22Rv1 (cell line): ENCODE results near the gene AHCYL2.
A peak's percentile ranks its signal among the peaks of the same experiment; 100 is the strongest.
"Not testable (repeated sequence)": the region's sequence is repeated elsewhere in the genome, so short reads cannot be mapped to it uniquely, and the experiment has no call there.

ENCODE experiments used
- H3K27ac ChIP-seq: fragments of 450-650 bp; 2 replicates; pipeline ENCODE4 v1.5.1; 2017
- ZFX ChIP-seq: fragments of 450-650 bp; IDR thresholded peaks from 2 replicates; pipeline ENCODE4 v1.6.1; 2017; ENCODE audit warnings: antibody characterized with exemption, borderline replicate concordance
- TF ChIP-seq, protein P1 (sequence below): fragments of 450-650 bp; IDR thresholded peaks from 2 replicates; pipeline ENCODE4 v1.5.1; 2017; ENCODE audit warnings: mild to moderate bottlenecking

The AHCYL2 gene

DNA sequence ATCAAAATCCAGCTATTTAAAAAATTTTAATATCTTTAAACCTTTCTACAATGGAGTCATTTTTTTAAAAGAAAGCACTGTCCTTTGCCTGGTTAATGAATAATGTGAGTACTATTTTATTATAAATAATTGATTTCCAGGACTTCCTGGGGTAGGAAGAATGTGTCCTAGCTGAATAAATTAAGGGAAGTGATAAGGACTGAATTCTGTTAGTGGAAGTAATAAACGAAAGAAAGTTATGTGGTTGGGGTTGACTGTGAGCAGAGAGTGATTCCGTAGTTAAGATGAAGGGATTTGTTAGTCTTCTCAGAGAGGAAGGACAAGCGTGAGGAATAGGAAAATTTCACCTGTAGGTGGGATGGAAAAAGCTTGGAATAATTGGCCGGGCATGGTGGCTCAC lies 59.1 kb downstream of the AHCYL2 start:
- no peak for TF ChIP-seq ZFX
- TF ChIP-seq, protein P1, sequence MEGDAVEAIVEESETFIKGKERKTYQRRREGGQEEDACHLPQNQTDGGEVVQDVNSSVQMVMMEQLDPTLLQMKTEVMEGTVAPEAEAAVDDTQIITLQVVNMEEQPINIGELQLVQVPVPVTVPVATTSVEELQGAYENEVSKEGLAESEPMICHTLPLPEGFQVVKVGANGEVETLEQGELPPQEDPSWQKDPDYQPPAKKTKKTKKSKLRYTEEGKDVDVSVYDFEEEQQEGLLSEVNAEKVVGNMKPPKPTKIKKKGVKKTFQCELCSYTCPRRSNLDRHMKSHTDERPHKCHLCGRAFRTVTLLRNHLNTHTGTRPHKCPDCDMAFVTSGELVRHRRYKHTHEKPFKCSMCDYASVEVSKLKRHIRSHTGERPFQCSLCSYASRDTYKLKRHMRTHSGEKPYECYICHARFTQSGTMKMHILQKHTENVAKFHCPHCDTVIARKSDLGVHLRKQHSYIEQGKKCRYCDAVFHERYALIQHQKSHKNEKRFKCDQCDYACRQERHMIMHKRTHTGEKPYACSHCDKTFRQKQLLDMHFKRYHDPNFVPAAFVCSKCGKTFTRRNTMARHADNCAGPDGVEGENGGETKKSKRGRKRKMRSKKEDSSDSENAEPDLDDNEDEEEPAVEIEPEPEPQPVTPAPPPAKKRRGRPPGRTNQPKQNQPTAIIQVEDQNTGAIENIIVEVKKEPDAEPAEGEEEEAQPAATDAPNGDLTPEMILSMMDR = no peak
- no peak overlapping the region for H3K27ac ChIP-seq

DNA sequence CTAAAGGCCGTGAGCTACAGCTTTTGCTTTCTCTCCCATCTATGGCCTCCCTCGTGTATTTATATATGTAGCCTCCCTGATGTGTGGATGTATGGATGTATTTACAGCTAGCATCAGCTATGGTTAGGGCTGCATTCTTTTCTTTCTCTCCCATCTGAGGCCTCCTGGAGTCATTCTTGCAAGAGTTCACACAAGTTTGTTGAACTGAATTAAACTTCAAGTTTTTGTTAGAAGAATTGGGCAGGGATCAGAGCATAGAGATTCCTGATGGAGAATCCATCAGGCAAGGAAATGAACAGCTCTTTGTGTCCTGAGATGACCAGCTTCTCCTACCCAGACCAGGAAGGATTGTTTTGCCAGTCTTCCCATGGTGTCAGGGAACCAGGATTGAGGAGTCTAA lies 60.3 kb downstream of the AHCYL2 start:
- TF ChIP-seq, protein P1 = no peak
- TF ChIP-seq ZFX = no peak
- H3K27ac ChIP-seq = no peak overlapping the region

DNA sequence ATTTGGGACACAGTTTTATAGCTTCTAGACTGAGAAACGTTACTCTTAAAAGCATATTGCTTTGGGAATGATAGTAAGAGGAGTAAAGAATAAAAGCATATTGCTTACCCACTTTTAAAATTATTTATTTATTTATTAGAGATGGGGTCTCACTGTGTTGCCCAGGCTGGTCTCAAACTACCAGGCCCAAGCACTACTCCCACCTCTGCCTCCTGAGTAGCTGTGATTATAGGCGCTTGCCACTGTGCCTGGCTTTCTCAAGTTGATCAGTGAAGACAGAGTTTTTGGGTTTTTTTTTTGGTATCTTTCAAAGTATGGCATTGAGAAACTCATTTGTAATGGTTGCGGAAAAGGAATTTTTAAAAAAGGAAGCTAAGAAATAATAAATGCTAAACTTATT lies 68.0 kb downstream of the AHCYL2 start:
- H3K27ac ChIP-seq = no peak overlapping the region
- TF ChIP-seq, protein P1 = no peak
- no peak for TF ChIP-seq ZFX

DNA sequence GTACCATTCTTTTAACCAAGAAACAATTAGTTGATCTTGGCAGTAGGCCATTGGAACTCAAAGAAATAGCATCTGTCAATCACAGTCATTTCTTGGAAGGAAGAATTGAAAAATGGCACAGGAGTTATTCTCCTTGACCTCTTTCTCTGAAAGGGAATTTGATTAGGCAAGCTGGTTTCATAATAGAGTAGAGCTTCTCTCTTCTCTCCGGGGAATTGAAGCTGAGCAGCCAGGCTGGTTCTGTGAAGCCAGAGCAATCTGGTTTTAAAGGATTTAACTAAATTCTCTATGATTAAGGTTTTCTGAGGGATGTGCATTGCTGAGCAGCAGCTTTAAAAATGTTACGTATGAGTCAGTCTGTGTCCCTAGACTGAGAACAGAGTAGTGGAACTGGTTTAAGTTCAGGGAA lies 70.2 kb downstream of the AHCYL2 start:
- H3K27ac ChIP-seq = no peak overlapping the region
- TF ChIP-seq, protein P1 = no peak
- TF ChIP-seq ZFX = no peak

DNA sequence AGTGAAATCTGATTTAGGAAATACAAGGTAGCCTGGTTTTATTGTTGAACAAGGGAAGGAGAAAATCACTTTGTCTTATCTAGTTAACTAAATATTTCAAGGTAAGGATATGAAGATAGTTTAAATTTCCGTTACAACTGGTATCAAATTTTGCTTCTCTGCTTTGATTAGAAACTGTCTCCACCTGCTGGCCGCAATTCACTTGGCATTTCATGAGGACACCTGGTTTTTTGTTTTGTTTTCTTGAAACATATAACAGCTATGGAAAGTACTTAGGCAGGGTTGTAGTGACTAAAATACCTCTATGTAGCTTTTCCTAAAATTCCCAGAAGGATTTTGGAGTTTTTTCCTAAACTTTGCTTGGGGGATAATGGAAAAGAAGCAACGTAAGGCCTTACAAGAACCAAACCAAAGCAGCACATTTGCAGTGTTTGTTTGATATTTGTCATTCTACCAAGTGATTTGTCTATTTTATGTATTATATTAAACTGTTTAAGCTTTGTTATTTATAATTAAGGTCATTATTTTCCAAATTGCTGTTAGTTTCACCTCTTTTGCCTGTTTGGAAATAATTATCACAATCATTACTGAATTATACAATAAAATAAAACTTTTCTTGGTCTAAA lies 73.6 kb downstream of the AHCYL2 start:
- no peak overlapping the region for H3K27ac ChIP-seq
- TF ChIP-seq ZFX = no peak
- TF ChIP-seq, protein P1 = peak; percentile 93

DNA sequence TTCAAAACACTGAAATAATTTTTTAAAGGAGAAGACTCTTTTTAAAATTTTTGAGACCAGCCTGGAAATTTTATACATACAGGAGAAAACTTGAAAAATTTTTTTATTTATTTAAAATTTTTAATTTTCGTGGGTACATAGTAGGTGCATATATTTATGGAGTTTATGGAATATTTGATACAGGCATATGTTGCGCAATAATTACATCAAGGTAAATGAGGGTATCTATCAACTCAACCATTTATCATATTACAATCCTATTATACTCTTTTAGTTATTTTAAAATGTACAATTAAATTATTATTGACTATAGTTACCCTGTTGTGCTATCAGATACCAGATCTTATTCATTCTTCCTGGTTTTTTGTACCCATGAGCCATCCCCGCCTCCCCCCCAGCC lies 75.1 kb downstream of the AHCYL2 start:
- TF ChIP-seq ZFX = no peak
- TF ChIP-seq, protein P1 = no peak

DNA sequence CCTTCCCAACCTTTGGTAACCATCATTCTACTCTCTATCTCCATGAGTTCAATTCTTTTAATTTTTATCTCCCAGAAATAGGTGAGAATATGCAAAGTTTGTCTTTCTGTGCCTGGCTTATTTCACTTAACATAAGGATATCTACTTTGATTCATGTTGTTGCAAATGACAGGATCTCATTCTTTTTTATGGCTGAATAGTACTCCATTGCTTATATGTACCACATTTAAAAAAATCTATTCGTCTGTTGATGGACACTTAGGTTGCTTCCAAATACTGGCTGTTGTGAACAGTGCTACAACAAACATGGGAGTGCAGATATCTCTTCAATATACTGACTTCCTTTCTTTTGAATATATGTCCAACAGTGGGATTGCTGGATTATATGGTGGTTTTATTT lies 75.5 kb downstream of the AHCYL2 start:
- not testable (repeated sequence) for H3K27ac ChIP-seq

More for the DNA sequence above, 75.1 kb downstream of the AHCYL2 start:
- H3K27ac ChIP-seq = no peak overlapping the region

DNA sequence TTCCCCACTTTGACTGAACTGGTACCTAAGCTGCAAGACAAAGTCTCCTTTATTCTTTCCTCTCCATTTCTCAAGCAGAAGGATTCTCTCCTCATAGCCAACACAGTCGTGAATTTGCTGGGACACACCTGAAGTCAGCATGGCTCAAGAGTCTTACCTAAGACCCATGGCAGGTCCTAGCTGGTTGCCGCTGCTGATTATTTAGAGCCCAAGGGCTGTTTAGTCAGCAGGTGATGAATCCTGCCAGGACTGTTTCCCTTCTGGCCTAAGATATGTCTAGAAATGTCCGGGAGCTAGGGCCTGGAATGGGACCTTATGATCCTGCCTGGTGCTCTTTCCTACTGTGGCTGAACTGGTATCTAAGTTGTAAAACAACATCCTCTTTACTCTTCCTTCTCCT lies 82.8 kb downstream of the AHCYL2 start:
- TF ChIP-seq, protein P1 = no peak
- TF ChIP-seq ZFX = no peak
- no peak overlapping the region for H3K27ac ChIP-seq
